ENCODE measurements around the gene LGALS3BP.

DNA sequence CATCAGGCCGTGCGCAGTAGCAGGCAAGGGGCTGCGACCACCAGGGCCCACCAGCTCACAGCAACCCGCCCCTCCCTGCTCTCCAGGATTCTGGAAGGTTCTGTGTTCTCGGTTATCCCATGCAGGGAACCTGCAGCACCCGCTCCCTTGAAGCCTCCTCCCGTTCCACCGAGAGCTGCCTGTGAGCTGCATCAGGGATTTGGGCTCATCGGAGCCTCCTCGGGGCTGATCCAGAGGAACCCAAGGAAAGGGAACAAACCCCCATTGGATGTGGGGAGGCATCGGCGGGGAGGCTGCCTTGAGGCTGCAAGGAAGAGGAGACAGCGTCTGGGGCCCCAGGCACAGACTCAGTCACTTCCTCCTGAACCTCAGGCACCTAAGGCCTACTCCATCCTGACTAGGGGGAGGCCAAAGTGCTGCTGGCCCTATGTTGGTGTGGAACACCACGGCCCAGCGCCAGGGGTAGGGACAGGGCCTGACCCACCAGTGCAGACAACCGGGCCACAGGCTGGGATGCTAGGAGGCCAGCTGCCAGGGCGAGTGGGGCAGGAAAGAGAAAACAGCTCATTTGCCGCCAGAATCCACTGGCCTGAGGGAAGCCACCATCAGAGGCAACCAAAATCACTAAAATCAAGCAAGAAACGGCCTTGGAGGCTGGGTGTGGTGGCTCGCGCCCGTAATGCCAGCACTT, 14.4 kb upstream of the LGALS3BP start:
- TF ChIP-seq, protein P1, sequence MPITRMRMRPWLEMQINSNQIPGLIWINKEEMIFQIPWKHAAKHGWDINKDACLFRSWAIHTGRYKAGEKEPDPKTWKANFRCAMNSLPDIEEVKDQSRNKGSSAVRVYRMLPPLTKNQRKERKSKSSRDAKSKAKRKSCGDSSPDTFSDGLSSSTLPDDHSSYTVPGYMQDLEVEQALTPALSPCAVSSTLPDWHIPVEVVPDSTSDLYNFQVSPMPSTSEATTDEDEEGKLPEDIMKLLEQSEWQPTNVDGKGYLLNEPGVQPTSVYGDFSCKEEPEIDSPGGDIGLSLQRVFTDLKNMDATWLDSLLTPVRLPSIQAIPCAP (CRISPR knock-in tag; IDR thresholded peaks at IDR 0.05): no peak
- no peak for TF ChIP-seq NR3C1 (CRISPR knock-in tag; conservative IDR thresholded peaks at IDR 0.05; ENCODE audit: low read depth)
- TF ChIP-seq ZNF219 (CRISPR knock-in tag; IDR thresholded peaks at IDR 0.05; ENCODE audit: borderline replicate concordance): no peak
- TF ChIP-seq, protein P2, sequence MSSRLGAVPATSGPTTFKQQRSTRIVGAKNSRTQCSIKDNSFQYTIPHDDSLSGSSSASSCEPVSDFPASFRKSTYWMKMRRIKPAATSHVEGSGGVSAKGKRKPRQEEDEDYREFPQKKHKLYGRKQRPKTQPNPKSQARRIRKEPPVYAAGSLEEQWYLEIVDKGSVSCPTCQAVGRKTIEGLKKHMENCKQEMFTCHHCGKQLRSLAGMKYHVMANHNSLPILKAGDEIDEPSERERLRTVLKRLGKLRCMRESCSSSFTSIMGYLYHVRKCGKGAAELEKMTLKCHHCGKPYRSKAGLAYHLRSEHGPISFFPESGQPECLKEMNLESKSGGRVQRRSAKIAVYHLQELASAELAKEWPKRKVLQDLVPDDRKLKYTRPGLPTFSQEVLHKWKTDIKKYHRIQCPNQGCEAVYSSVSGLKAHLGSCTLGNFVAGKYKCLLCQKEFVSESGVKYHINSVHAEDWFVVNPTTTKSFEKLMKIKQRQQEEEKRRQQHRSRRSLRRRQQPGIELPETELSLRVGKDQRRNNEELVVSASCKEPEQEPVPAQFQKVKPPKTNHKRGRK (CRISPR knock-in tag; IDR thresholded peaks at IDR 0.05; ENCODE audit: borderline replicate concordance): no peak
- TF ChIP-seq ESRRA (CRISPR knock-in tag; IDR thresholded peaks at IDR 0.05; ENCODE audit: borderline replicate concordance): no peak
- TF ChIP-seq, protein P3, sequence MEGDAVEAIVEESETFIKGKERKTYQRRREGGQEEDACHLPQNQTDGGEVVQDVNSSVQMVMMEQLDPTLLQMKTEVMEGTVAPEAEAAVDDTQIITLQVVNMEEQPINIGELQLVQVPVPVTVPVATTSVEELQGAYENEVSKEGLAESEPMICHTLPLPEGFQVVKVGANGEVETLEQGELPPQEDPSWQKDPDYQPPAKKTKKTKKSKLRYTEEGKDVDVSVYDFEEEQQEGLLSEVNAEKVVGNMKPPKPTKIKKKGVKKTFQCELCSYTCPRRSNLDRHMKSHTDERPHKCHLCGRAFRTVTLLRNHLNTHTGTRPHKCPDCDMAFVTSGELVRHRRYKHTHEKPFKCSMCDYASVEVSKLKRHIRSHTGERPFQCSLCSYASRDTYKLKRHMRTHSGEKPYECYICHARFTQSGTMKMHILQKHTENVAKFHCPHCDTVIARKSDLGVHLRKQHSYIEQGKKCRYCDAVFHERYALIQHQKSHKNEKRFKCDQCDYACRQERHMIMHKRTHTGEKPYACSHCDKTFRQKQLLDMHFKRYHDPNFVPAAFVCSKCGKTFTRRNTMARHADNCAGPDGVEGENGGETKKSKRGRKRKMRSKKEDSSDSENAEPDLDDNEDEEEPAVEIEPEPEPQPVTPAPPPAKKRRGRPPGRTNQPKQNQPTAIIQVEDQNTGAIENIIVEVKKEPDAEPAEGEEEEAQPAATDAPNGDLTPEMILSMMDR (IDR thresholded peaks at IDR 0.05): no peak
- no peak for TF ChIP-seq SP1 (CRISPR knock-in tag; conservative IDR thresholded peaks at IDR 0.05)
- TF ChIP-seq TP53 (CRISPR knock-in tag; IDR thresholded peaks at IDR 0.05): no peak
- TF ChIP-seq, protein P4, sequence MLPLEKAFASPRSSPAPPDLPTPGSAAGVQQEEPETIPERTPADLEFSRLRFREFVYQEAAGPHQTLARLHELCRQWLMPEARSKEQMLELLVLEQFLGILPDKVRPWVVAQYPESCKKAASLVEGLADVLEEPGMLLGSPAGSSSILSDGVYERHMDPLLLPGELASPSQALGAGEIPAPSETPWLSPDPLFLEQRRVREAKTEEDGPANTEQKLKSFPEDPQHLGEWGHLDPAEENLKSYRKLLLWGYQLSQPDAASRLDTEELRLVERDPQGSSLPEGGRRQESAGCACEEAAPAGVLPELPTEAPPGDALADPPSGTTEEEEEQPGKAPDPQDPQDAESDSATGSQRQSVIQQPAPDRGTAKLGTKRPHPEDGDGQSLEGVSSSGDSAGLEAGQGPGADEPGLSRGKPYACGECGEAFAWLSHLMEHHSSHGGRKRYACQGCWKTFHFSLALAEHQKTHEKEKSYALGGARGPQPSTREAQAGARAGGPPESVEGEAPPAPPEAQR (CRISPR knock-in tag; IDR thresholded peaks at IDR 0.05): no peak
- TF ChIP-seq, protein P5, sequence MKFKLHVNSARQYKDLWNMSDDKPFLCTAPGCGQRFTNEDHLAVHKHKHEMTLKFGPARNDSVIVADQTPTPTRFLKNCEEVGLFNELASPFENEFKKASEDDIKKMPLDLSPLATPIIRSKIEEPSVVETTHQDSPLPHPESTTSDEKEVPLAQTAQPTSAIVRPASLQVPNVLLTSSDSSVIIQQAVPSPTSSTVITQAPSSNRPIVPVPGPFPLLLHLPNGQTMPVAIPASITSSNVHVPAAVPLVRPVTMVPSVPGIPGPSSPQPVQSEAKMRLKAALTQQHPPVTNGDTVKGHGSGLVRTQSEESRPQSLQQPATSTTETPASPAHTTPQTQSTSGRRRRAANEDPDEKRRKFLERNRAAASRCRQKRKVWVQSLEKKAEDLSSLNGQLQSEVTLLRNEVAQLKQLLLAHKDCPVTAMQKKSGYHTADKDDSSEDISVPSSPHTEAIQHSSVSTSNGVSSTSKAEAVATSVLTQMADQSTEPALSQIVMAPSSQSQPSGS (CRISPR knock-in tag; IDR thresholded peaks at IDR 0.05; ENCODE audit: borderline replicate concordance, low read depth): no peak
- TF ChIP-seq, protein P6, sequence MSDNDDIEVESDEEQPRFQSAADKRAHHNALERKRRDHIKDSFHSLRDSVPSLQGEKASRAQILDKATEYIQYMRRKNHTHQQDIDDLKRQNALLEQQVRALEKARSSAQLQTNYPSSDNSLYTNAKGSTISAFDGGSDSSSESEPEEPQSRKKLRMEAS (CRISPR knock-in tag; IDR thresholded peaks at IDR 0.05): no peak
- TF ChIP-seq HMGA2 (CRISPR knock-in tag; IDR thresholded peaks at IDR 0.05): no peak
- no peak for TF ChIP-seq ETV6 (CRISPR knock-in tag; IDR thresholded peaks at IDR 0.05)

Measured in WTC11 (cell line).